Heart left ventricle (tissue), 16 donors: ENCODE measurements around the gene SLCO3A1. TPM values are rescaled to one million over a fixed set of nuclear protein-coding genes. Genes with fewer than 3 reads are reported as not detected.

ENCODE experiments used
- ATAC-seq, 4 donors: fragments of 200-7000 bp; cut with Tn5 transposase; one replicate each; pipeline ENCODE4 v1.9.1; 2020 to 2022; ENCODE audit warnings: moderate library complexity in 4 of 4, mild to moderate bottlenecking in 3 of 4, moderate number of reproducible peaks in 1 of 4
- DNase-seq, 5 donors: peaks; one replicate each; pipeline ENCODE4 v3.0.0-alpha.2; 2020
- H3K27ac ChIP-seq, 12 donors: fragments of 200-600 bp; sonication (generic) in 4 of 12; one replicate each; pipeline versions ENCODE4 v1.5.0 to v1.8.0; 2016 to 2022; ENCODE audit warnings: mild to moderate bottlenecking in 2 of 12
- H3K27me3 ChIP-seq, 9 donors: fragments of 200-600 bp; sonication (generic) in 2 of 9; one replicate each; pipeline versions ENCODE4 v1.5.1 to v1.8.0; 2016 to 2022; ENCODE audit warnings: mild to moderate bottlenecking in 3 of 9
- H3K36me3 ChIP-seq, 9 donors: fragments of 200-600 bp; sonication (generic) in 2 of 9; one replicate each; pipeline versions ENCODE4 v1.5.0 to v1.8.0; 2018 to 2022; ENCODE audit warnings: mild to moderate bottlenecking in 2 of 9
- H3K4me1 ChIP-seq, 12 donors: fragments of 200-600 bp; sonication (generic) in 4 of 12; one replicate each; pipeline versions ENCODE4 v1.5.0 to v1.8.0; 2016 to 2022; ENCODE audit warnings: mild to moderate bottlenecking in 3 of 12
- H3K4me3 ChIP-seq, 12 donors: fragments of 200-600 bp; sonication (generic) in 4 of 12; one replicate each; pipeline versions ENCODE4 v1.5.0 to v1.8.0; 2017 to 2022; ENCODE audit warnings: mild to moderate bottlenecking in 9 of 12, moderate library complexity in 4 of 12
- H3K9me3 ChIP-seq, 12 donors: fragments of 200-600 bp; sonication (generic) in 4 of 12; one replicate each; pipeline versions ENCODE4 v1.5.0 to v1.8.0; 2016 to 2022; ENCODE audit warnings: mild to moderate bottlenecking in 1 of 12
- POLR2A ChIP-seq, 2 donors: fragments of 450-650 bp; IDR thresholded peaks; one replicate each; pipeline ENCODE4 v1.6.1; 2017; ENCODE audit warnings: antibody characterized with exemption in 2 of 2, mild to moderate bottlenecking in 2 of 2, moderate library complexity in 2 of 2
- WGBS, 4 donors: extraction: QIAGEN DNeasy Blood & Tissue Kit in 2 of 4; methylation state at CpG; one replicate each; pipeline versions ENCODE4 v1.1.5 to v1.1.7; 2013 to 2018; 5-methylcytosine and 5-hydroxymethylcytosine counted together
- intact Hi-C, 10 donors: fragments of 100-400 bp; cut with DNase I; formaldehyde crosslinking; loops; one replicate each; pipeline versions ENCODE4 v1.11.1 to v1.14.2; 2022
- polyA plus RNA-seq, 2 donors: library from polyadenylated mRNA; stranded (reverse); fragments of 200-250 nt; gene quantifications; one replicate each; pipeline ENCODE4 v1.2.3, GENCODE V29; 2013
- total RNA-seq, 9 donors: library from RNA; depleted of rRNA in 2 of 9; stranded (reverse); fragments of >200 nt in 2 of 9; fragmentation: NEBNext Ultra II Directional in 3 of 9; extraction: Animal tissue kit (Norgen Biotek cat#: 25700) in 3 of 9; gene quantifications; one replicate each; pipeline versions ENCODE4 v1.1.0 to v1.2.4, GENCODE V29; 2016 to 2023
- TF ChIP-seq, protein P1 (sequence below), 12 donors: fragments of 200-600 bp; sonication (generic) in 4 of 12; IDR thresholded peaks; one replicate each; pipeline versions ENCODE4 v1.5.0 to v1.8.0; 2018 to 2022; ENCODE audit warnings: antibody characterized with exemption in 12 of 12, mild to moderate bottlenecking in 5 of 12
- donor health status: ischemic (EF 13 %, LVEDD 7.1; RV severe dilation, severe dysfunction).
- donor health status: healthy with polysubstance abuse.
- donor health status: DM: no; HTN: yes; CAD: no.
- donor health status: DM: no; HTN: no; CAD: no.
- donor health status: ischemic (EF 25% LVEDD 6.9; RV normal size, moderate dysfunction).
- donor health status: ischemic (EF 25% LVEDD 5.7; RV mildly dilated, moderate dysfunction).
- donor health status: healthy.
- donor health status: DM: yes; HTN: yes; CAD: no.
- donor health status: ischemic (EF 35%, LVEDD 5.7; RV mildly dilated, moderate dysfunction).
- donor health status: nonischemic (EF 11% LVEDD 7.7; RV severe dilation, severe dysfunction).
- donor health status: DM: yes; HTN: yes; CAD: no.
- donor health status: PGD.
- donor health status: ischemic (EF 29% LVEDD 5.4; RV normal size, mild dysfunction).
- donor health status: nonischemic (EF 23%, LVEDD 6.1; RV moderate dilation, normal function).

SLCO3A1 gene
- total and polyA plus RNA-seq, 11 donors: 26.3 to 64.2 (median 50.2) TPM

GRCh38 chr15:92041371-92041770, 187.9 kb downstream of the SLCO3A1 start:
- TF ChIP-seq POLR2A (IDR thresholded peaks at IDR 0.05): no peak
- TF ChIP-seq, protein P1, sequence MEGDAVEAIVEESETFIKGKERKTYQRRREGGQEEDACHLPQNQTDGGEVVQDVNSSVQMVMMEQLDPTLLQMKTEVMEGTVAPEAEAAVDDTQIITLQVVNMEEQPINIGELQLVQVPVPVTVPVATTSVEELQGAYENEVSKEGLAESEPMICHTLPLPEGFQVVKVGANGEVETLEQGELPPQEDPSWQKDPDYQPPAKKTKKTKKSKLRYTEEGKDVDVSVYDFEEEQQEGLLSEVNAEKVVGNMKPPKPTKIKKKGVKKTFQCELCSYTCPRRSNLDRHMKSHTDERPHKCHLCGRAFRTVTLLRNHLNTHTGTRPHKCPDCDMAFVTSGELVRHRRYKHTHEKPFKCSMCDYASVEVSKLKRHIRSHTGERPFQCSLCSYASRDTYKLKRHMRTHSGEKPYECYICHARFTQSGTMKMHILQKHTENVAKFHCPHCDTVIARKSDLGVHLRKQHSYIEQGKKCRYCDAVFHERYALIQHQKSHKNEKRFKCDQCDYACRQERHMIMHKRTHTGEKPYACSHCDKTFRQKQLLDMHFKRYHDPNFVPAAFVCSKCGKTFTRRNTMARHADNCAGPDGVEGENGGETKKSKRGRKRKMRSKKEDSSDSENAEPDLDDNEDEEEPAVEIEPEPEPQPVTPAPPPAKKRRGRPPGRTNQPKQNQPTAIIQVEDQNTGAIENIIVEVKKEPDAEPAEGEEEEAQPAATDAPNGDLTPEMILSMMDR (IDR thresholded peaks at IDR 0.05): no peak
- Histone ChIP-seq H3K4me1 (peaks cover 0 to 42% (median 16%) of the 10 kb centered on the region in 12 donors), H3K27me3 (no peaks in the 10 kb centered on the region), H3K36me3 (no peaks in the 10 kb centered on the region), H3K27ac (no peak overlapping the region), H3K4me3 (no peak overlapping the region), H3K9me3 (peaks cover 0 to 6% (median 0%) of the 10 kb centered on the region in 12 donors)
- no peak for DNase-seq
- intact Hi-C loops: no loop called here
- WGBS, 4 donors: 96 to 99% (median 97%) methylated on average over 4 of the region's 4 CpGs
- ATAC-seq: no peak

- Histone ChIP-seq H3K9me3 (peaks cover 0 to 6% (median 0%) of the 10 kb centered on the region in 12 donors), H3K4me3 (no peak overlapping the region), H3K4me1 (peaks cover 0 to 31% (median 14%) of the 10 kb centered on the region in 12 donors), H3K36me3 (no peaks in the 10 kb centered on the region), H3K27ac (no peak overlapping the region), H3K27me3 (no peaks in the 10 kb centered on the region)
- intact Hi-C loops: no loop called here
- DNase-seq (no peak), ATAC-seq (no peak)
- WGBS, 4 donors: 85 to 92% (median 87%) methylated on average over 3 of the region's 3 CpGs
- TF ChIP-seq, protein P1 (IDR thresholded peaks at IDR 0.05): no peak
- TF ChIP-seq POLR2A (IDR thresholded peaks at IDR 0.05): no peak
Measured at GRCh38 chr15:92043283-92043682, 189.8 kb downstream of the SLCO3A1 start.

DNA sequence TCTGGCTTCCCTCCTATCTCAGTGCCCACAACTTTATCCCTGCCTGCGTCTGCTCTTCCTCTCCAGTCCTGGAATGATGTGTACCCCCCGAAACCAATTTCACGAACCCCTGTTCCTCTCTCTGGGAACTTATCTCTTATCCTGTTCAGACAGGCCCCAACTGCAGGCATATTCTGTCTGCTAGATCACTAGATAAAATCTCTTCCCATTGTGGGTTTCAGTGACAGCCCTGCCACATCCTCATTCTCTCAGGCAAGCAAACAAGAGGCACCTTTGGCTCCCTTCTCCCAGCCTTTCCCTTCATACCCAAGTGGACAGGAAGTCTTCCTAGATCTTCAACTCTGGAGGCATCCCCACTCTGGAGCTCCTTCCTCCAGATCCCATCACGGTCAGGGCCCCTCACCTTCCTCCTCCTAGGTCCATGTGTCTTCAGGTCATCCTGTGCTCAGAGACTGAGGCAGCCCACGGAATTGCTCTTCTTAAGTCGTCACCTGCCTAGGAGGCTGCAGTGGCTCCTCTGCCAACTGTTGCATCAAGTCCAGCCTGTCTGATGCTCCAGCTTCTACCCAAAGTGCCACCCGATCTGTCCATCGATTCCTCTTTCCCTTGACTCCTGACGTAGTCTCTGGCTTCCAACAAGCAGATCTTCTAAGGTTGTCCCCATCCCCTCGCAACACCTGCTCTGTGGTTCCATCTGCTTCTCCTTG, 190.8 kb downstream of the SLCO3A1 start:
- ATAC-seq: no peak
- H3K4me1 ChIP-seq: peaks cover 0 to 40% (median 21%) of the 10 kb centered on the region in 12 donors

DNA sequence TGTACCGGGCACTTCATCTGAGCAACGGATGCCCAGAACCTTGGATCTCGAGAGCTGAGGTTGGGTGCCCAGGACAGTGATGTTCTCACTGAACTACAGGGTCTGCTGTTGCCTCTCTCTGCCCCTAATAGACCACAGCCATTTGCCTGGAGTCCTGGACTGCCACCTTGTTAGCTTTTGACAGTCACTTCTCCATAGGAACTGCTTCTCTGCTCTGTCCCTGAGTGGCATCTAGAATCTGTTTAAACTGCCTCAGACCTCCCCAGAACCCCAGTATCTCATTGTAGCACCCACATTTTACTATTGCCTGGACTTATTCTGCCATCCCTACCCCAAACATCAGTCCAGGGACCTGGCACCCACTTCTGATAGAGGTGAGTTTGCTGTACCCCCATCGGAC, 194.4 kb downstream of the SLCO3A1 start:
- DNase-seq: no peak
- Histone ChIP-seq H3K4me1 (peaks cover 0 to 57% (median 33%) of the 10 kb centered on the region in 12 donors), H3K4me3 (no peak overlapping the region), H3K36me3 (no peaks in the 10 kb centered on the region), H3K27ac (no peak overlapping the region), H3K9me3 (no peaks in the 10 kb centered on the region), H3K27me3 (no peaks in the 10 kb centered on the region)
- 94 to 98% (median 95%) methylated on average over 4 of the region's 4 CpGs for WGBS, 4 donors
- ATAC-seq: no peak
- intact Hi-C loops: no loop called here
- TF ChIP-seq, protein P1 (IDR thresholded peaks at IDR 0.05): no peak
- no peak for TF ChIP-seq POLR2A (IDR thresholded peaks at IDR 0.05)

More for the DNA sequence above, 190.8 kb downstream of the SLCO3A1 start:
- DNase-seq: no peak
- TF ChIP-seq, protein P1 (IDR thresholded peaks at IDR 0.05): no peak
- TF ChIP-seq POLR2A (IDR thresholded peaks at IDR 0.05): no peak
- no peaks in the 10 kb centered on the region for H3K27me3 ChIP-seq
- H3K27ac ChIP-seq: no peak overlapping the region
- H3K4me3 ChIP-seq: no peak overlapping the region
- 82 to 92% (median 85%) methylated on average over 10 of the region's 10 CpGs for WGBS, 4 donors
- intact Hi-C loops: no loop called here
- H3K36me3 ChIP-seq: no peaks in the 10 kb centered on the region
- H3K9me3 ChIP-seq: no peaks in the 10 kb centered on the region
